SK-N-SH (cell line): ENCODE measurements around the gene GNPAT. TPM values are rescaled to one million over a fixed set of nuclear protein-coding genes. Genes with fewer than 3 reads are reported as not detected.

Experiments used
- CTCF ChIA-PET: fragments of 300-600, 350-600 bp; formaldehyde crosslinking; extraction: SDS; loops from one replicate; lab custom pipeline; 2021; lab: Yijun Ruan, JAX
- POLR2A ChIA-PET: fragments of 350-600 bp; sonication (Branson Sonifier 250); formaldehyde crosslinking; extraction: SDS; loops from one replicate; lab custom pipeline; 2020; ENCODE audit warnings: antibody characterized with exemption, inconsistent platforms; lab: Yijun Ruan, JAX
- DNase-seq: peaks from one replicate; pipeline ENCODE4 v3.0.0; 2012
- H2AFZ ChIP-seq: fragments of 200-600 bp; sonication (generic); 2 replicates; pipeline ENCODE4 v1.8.1; 2016; ENCODE audit warnings: antibody characterized with exemption, mild to moderate bottlenecking, low read depth
- H3F3A ChIP-seq: fragments of 200-600 bp; sonication (generic); replicated peaks from 2 replicates; pipeline ENCODE3; 2016; ENCODE audit warnings: antibody characterized with exemption, mild to moderate bottlenecking; ENCODE audit not compliant: insufficient read depth
- H3K27ac ChIP-seq, 2 experiments: fragments of 200-500 bp in 1 of 2; fragments of 200-600 bp in 1 of 2; sonication (Bioruptor generic) in 1 of 2; sonication (generic), shearing (Covaris generic) in 1 of 2; 2 replicates each; pipeline versions ENCODE4 v1.5.1 to v1.6.1; 2014 to 2016; ENCODE audit warnings: low read depth in 2 of 2, inconsistent platforms in 1 of 2, low read length in 1 of 2, mild to moderate bottlenecking in 1 of 2, mixed read lengths in 1 of 2
- H3K27me3 ChIP-seq: fragments of 200-600 bp; sonication (generic), shearing (Covaris generic); 2 replicates; pipeline ENCODE4 v1.6.1; 2016; ENCODE audit warnings: mixed run types; ENCODE audit not compliant: insufficient read depth
- H3K36me3 ChIP-seq, 2 experiments: fragments of 200-500 bp in 1 of 2; fragments of 200-600 bp in 1 of 2; sonication (Bioruptor generic) in 1 of 2; sonication (generic) in 1 of 2; replicated peaks in 1 of 2; 2 replicates each; pipeline versions ENCODE3 to v1.5.1; 2014 to 2016; ENCODE audit warnings: low read length in 1 of 2, mild to moderate bottlenecking in 1 of 2; ENCODE audit not compliant: insufficient read depth in 2 of 2, control insufficient read depth in 1 of 2
- H3K4me1 ChIP-seq, 2 experiments: fragments of 200-500 bp in 1 of 2; fragments of 200-600 bp in 1 of 2; sonication (Bioruptor generic) in 1 of 2; sonication (generic), shearing (Covaris generic) in 1 of 2; 2 replicates each; pipeline versions ENCODE4 v1.5.1 to v1.6.1; 2014 to 2016; ENCODE audit warnings: low read depth in 1 of 2, low read length in 1 of 2, mixed run types in 1 of 2; ENCODE audit not compliant: insufficient read depth in 2 of 2, control insufficient read depth in 1 of 2
- H3K4me2 ChIP-seq: fragments of 200-600 bp; sonication (generic), shearing (Covaris generic); 2 replicates; pipeline ENCODE4 v1.6.1; 2017; ENCODE audit warnings: mixed run types
- H3K4me3 ChIP-seq, 2 experiments: fragments of 200-500 bp in 1 of 2; fragments of 200-600 bp in 1 of 2; sonication (Bioruptor generic) in 1 of 2; sonication (generic), shearing (Covaris generic) in 1 of 2; 2 replicates each; pipeline versions ENCODE4 v1.5.1 to v1.8.1; 2014 to 2016; ENCODE audit warnings: low read depth in 2 of 2, inconsistent platforms in 1 of 2, low read length in 1 of 2, mild to moderate bottlenecking in 1 of 2, mixed read lengths in 1 of 2, moderate library complexity in 1 of 2
- H3K79me2 ChIP-seq: fragments of 200-600 bp; sonication (generic); 2 replicates; pipeline ENCODE4 v1.8.1; 2017; ENCODE audit warnings: mild to moderate bottlenecking; ENCODE audit not compliant: insufficient read depth
- H3K9ac ChIP-seq: fragments of 200-600 bp; sonication (generic); 2 replicates; pipeline ENCODE4 v1.6.1; 2017; ENCODE audit warnings: mixed run types
- H3K9me2 ChIP-seq: fragments of 200-600 bp; sonication (generic); 2 replicates; pipeline ENCODE4 v1.6.1; 2017; ENCODE audit warnings: mixed run types
- H3K9me3 ChIP-seq: fragments of 200-600 bp; sonication (generic); 2 replicates; pipeline ENCODE4 v1.6.1; 2017; ENCODE audit warnings: mixed run types, mild to moderate bottlenecking, moderate library complexity
- H4K20me1 ChIP-seq: fragments of 200-600 bp; sonication (generic); 2 replicates; pipeline ENCODE4 v1.6.1; 2017; ENCODE audit warnings: mild to moderate bottlenecking, mixed run types; ENCODE audit not compliant: insufficient read depth
- CHD2 ChIP-seq: fragments of 150-350 bp; IDR thresholded peaks from 2 replicates; pipeline ENCODE4 v1.6.1; 2018; ENCODE audit warnings: low read length; ENCODE audit not compliant: partially characterized antibody
- CTCF ChIP-seq: fragments of 200-600 bp; sonication (generic); IDR thresholded peaks from 2 replicates; pipeline ENCODE4 v1.6.1; 2017; ENCODE audit warnings: antibody characterized with exemption, mild to moderate bottlenecking, moderate library complexity
- EP300 ChIP-seq, 2 experiments: IDR thresholded peaks; 2 replicates each; pipeline versions ENCODE4 v1.4.0 to v1.6.1; 2012; ENCODE audit warnings: borderline replicate concordance in 1 of 2, low read depth in 1 of 2, low read length in 1 of 2
- EZH2phosphoT487 ChIP-seq: fragments of 200-600 bp; sonication (generic); IDR thresholded peaks from 2 replicates; pipeline ENCODE4 v1.6.1; 2017; ENCODE audit warnings: low read depth, mixed run types, mild to moderate bottlenecking, antibody characterized with exemption, moderate library complexity, borderline replicate concordance
- RAD21 ChIP-seq: IDR thresholded peaks from 2 replicates; pipeline ENCODE4 v1.6.1; 2012; ENCODE audit warnings: mild to moderate bottlenecking, low read length
- RXRA ChIP-seq: IDR thresholded peaks from 2 replicates; pipeline ENCODE4 v1.4.0; 2012; ENCODE audit warnings: low read depth, mild to moderate bottlenecking, borderline replicate concordance
- SMC3 ChIP-seq: IDR thresholded peaks from 2 replicates; pipeline ENCODE4 v1.6.1; 2012; ENCODE audit warnings: low read depth, low read length, improper control_type of control experiment
- TAF1 ChIP-seq: IDR thresholded peaks from 2 replicates; pipeline ENCODE4 v1.6.1; 2012; ENCODE audit warnings: low read depth, mild to moderate bottlenecking, low read length, moderate library complexity, borderline replicate concordance
- TEAD4 ChIP-seq: IDR thresholded peaks from 2 replicates; pipeline ENCODE4 v1.4.0; 2012; ENCODE audit warnings: mild to moderate bottlenecking, borderline replicate concordance; ENCODE audit not compliant: insufficient read depth
- USF1 ChIP-seq: IDR thresholded peaks from 2 replicates; pipeline ENCODE4 v1.4.0; 2012; ENCODE audit warnings: low read depth, borderline replicate concordance
- USF2 ChIP-seq: fragments of 150-350 bp; IDR thresholded peaks from 2 replicates; pipeline ENCODE4 v1.6.1; 2017; ENCODE audit warnings: antibody characterized with exemption, low read length, low read depth, borderline replicate concordance
- WGBS: methylation state at CpG from one replicate; pipeline ENCODE4 v1.1.6; 2017; ENCODE audit warnings: low lambda C conversion rate; 5-methylcytosine and 5-hydroxymethylcytosine counted together
- polyA plus RNA-seq, 3 experiments: library from polyadenylated mRNA; depleted of rRNA; stranded (reverse); fragments of >200 nt; gene quantifications; 2 replicates each; pipeline ENCODE4 v1.2.3, GENCODE V29; 2012

GNPAT gene
- polyA plus RNA-seq, 1 of the 3 experiments (the other 2 are of a cell fraction), result 14.7 TPM

- H3K79me2 ChIP-seq, result no peaks in the 10 kb centered on the region
- no peak overlapping the region for H3K4me3 ChIP-seq
- H3F3A ChIP-seq, result no peaks in the 10 kb centered on the region
- CTCF ChIA-PET, result no interaction called here
- POLR2A ChIA-PET, result no interaction called here
- H3K27me3 ChIP-seq, result no peaks in the 10 kb centered on the region
- peaks cover under 1 to 30% of the 10 kb centered on the region in 2 experiments for H3K36me3 ChIP-seq
- no peak overlapping the region for H2AFZ ChIP-seq
- 92% methylated on average over 7 of the region's 7 CpGs for WGBS
- H3K4me1 ChIP-seq, result no peaks in the 10 kb centered on the region
- no peak overlapping the region for H3K9ac ChIP-seq
- no peaks in the 10 kb centered on the region for H3K9me3 ChIP-seq
- no peak overlapping the region for H3K27ac ChIP-seq
- no peak overlapping the region for H3K4me2 ChIP-seq
- H4K20me1 ChIP-seq, result no peaks in the 10 kb centered on the region
- DNase-seq, result no peak
- H3K9me2 ChIP-seq, result no peaks in the 10 kb centered on the region
- TF ChIP-seq SMC3 (no peak), EZH2phosphoT487 (no peak), EP300 (IDR thresholded peaks at IDR 0.05; ENCODE audit: borderline replicate concordance in 1 of 2, low read depth in 1 of 2, low read length in 1 of 2) (no peak), USF1 (no peak), TEAD4 (no peak), CHD2 (no peak), RAD21 (no peak)
These were observed 38.7 kb downstream of the GNPAT start for GRCh38 chr1:231279683-231280082.

- H3K27me3 ChIP-seq, result no peaks in the 10 kb centered on the region
- H3K4me2 ChIP-seq, result no peak overlapping the region
- H2AFZ ChIP-seq, result no peak overlapping the region
- no peak overlapping the region for H3K9ac ChIP-seq
- H3K4me1 ChIP-seq, result no peaks in the 10 kb centered on the region
- no peaks in the 10 kb centered on the region for H3K36me3 ChIP-seq
- DNase-seq, result no peak
- H3F3A ChIP-seq, result no peaks in the 10 kb centered on the region
- H3K27ac ChIP-seq, result no peak overlapping the region
- POLR2A ChIA-PET, result no interaction called here
- H4K20me1 ChIP-seq, result no peaks in the 10 kb centered on the region
- 98% methylated on average over 6 of the region's 6 CpGs for WGBS
- H3K4me3 ChIP-seq, result no peak overlapping the region
- CTCF ChIA-PET, result no interaction called here
- H3K9me2 ChIP-seq, result no peaks in the 10 kb centered on the region
- TF ChIP-seq TAF1, result no peak
- TF ChIP-seq RXRA, result no peak
- TF ChIP-seq CTCF, result no peak
- no peak for TF ChIP-seq USF2
- H3K9me3 ChIP-seq, result no peaks in the 10 kb centered on the region
- H3K79me2 ChIP-seq, result no peaks in the 10 kb centered on the region
These were observed 43.4 kb downstream of the GNPAT start for GRCh38 chr1:231284441-231284840.
